Fibroblast of lung (primary cell): ENCODE data around the gene UNKL. TPM values are rescaled to one million over a fixed set of nuclear protein-coding genes. Genes with fewer than 3 reads are reported as not detected.

ENCODE experiments used
- DNase-seq, 2 donors: peaks; one replicate each; pipeline versions ENCODE4 v3.0.0 to v3.0.0-alpha.2; 2010; ENCODE audit warnings: low read depth in 2 of 2
- H2AFZ ChIP-seq: 2 replicates; pipeline ENCODE4 v1.5.1; 2012; ENCODE audit warnings: low read length, control low read depth, inconsistent platforms
- H3K27ac ChIP-seq: 2 replicates; pipeline ENCODE4 v1.5.1; 2011; ENCODE audit warnings: low read length, control low read depth; ENCODE audit not compliant: insufficient read depth
- H3K27me3 ChIP-seq: 2 replicates; pipeline ENCODE4 v1.5.1; 2011; ENCODE audit warnings: mild to moderate bottlenecking, low read length; ENCODE audit not compliant: control insufficient read depth, insufficient read depth
- H3K36me3 ChIP-seq: 2 replicates; pipeline ENCODE4 v1.5.1; 2011; ENCODE audit warnings: low read length; ENCODE audit not compliant: control insufficient read depth, insufficient read depth
- H3K4me1 ChIP-seq: 2 replicates; pipeline ENCODE4 v1.5.1; 2011; ENCODE audit warnings: low read length; ENCODE audit not compliant: control insufficient read depth, insufficient read depth; ENCODE audit errors: extremely low read depth
- H3K4me2 ChIP-seq: 2 replicates; pipeline ENCODE4 v1.5.1; 2011; ENCODE audit warnings: low read length, control low read depth; ENCODE audit not compliant: insufficient read depth; ENCODE audit errors: extremely low read depth
- H3K4me3 ChIP-seq, 4 experiments: fragments of 200-600 bp in 1 of 4; sonication (generic) in 1 of 4; replicated peaks in 1 of 4; 2 replicates each; pipeline ENCODE4 v1.5.1; 2011 to 2016; ENCODE audit warnings: low read length in 4 of 4, low read depth in 3 of 4, mild to moderate bottlenecking in 3 of 4, control low read depth in 2 of 4, inconsistent platforms in 1 of 4, mixed read lengths in 1 of 4; ENCODE audit not compliant: insufficient read depth in 1 of 4; ENCODE audit errors: control extremely low read depth in 1 of 4
- H3K79me2 ChIP-seq: 2 replicates; pipeline ENCODE4 v1.5.1; 2012; ENCODE audit warnings: mild to moderate bottlenecking, low read length, inconsistent platforms; ENCODE audit not compliant: control insufficient read depth, insufficient read depth
- H3K9ac ChIP-seq: 2 replicates; pipeline ENCODE4 v1.5.1; 2011; ENCODE audit warnings: mild to moderate bottlenecking, low read length, control low read depth; ENCODE audit not compliant: insufficient read depth
- H3K9me3 ChIP-seq: 2 replicates; pipeline ENCODE4 v1.5.1; 2012; ENCODE audit warnings: low read depth, low read length; ENCODE audit not compliant: control insufficient read depth, insufficient read depth
- H4K20me1 ChIP-seq: 2 replicates; pipeline ENCODE4 v1.5.1; 2011; ENCODE audit warnings: low read length; ENCODE audit not compliant: control insufficient read depth, insufficient read depth; ENCODE audit errors: extremely low read depth
- CTCF ChIP-seq, 2 donors: IDR thresholded peaks in 1 of 2; conservative IDR thresholded peaks in 1 of 2; 1 replicate in 1 of 2; 2 replicates in 1 of 2; pipeline ENCODE4 v1.5.1; 2011 to 2012; ENCODE audit warnings: low read length in 2 of 2, control low read depth in 1 of 2, inconsistent platforms in 1 of 2, low read depth in 1 of 2, mild to moderate bottlenecking in 1 of 2
- EZH2 ChIP-seq: IDR thresholded peaks from 2 replicates; pipeline ENCODE4 v1.5.1; 2012; ENCODE audit warnings: low read length, control low read depth, mild to moderate bottlenecking; ENCODE audit errors: missing control alignments
- polyA plus RNA-seq, 2 donors: library from polyadenylated mRNA; depleted of rRNA in 1 of 2; stranded (reverse) in 1 of 2; unstranded in 1 of 2; fragments of >200 nt; gene quantifications; 2 replicates each; pipeline ENCODE4 v1.2.1, GENCODE V29; 2011 to 2012; ENCODE audit warnings: missing spikeins in 1 of 2
- total RNA-seq: library from RNA; depleted of rRNA; stranded (reverse); fragments of >200 nt; gene quantifications from 2 replicates; pipeline ENCODE4 v1.2.1, GENCODE V29; 2014

The UNKL gene
- total and polyA plus RNA-seq, 2 donors (not counting 1 experiment from before 2014, with no cell fraction given): 4.3 to 6.3 TPM

DNA sequence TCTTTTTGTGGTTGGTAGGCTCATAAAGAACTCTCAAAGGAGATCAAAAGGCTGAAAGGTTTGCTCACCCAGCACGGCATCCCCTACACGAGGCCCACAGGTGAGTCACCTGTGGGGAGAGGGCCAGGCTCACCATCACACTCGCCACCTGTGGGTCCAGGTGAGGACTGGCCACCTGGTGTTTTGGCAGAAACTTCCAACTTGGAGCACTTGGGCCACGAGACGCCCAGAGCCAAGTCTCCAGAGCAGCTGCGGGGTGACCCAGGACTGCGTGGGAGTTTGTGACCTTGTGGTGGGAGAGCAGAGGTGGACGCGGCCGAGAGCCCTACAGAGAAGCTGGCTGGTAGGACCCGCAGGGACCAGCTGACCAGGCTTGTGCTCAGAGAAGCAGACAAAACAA is 51.7 kb downstream of the UNKL start:
- peaks cover 23% of the 10 kb centered on the region for H3K36me3 ChIP-seq
- no peaks in the 10 kb centered on the region for H3K9me3 ChIP-seq
- no peak overlapping the region for H3K4me2 ChIP-seq
- no peaks in the 10 kb centered on the region for H4K20me1 ChIP-seq
- no peak overlapping the region for H3K9ac ChIP-seq
- DNase-seq: no peak
- H3K27me3 ChIP-seq: no peaks in the 10 kb centered on the region
- H3K27ac ChIP-seq: no peak overlapping the region
- no peak overlapping the region for H3K4me3 ChIP-seq
- no peaks in the 10 kb centered on the region for H3K79me2 ChIP-seq
- no peaks in the 10 kb centered on the region for H3K4me1 ChIP-seq
- H2AFZ ChIP-seq: no peak overlapping the region
- TF ChIP-seq CTCF (conservative IDR thresholded peaks at IDR 0.05 in 1 of 2, IDR thresholded peaks at IDR 0.05 in 1 of 2; ENCODE audit: low read depth in 1 of 2, low read length in 2 of 2) (no peak), EZH2 (no peak)

GRCh38 chr16:1361685-1362360 is 52.7 kb downstream of the UNKL start:
- H3K27me3 ChIP-seq: no peaks in the 10 kb centered on the region
- H3K4me2 ChIP-seq: no peak overlapping the region
- no peak overlapping the region for H2AFZ ChIP-seq
- H3K79me2 ChIP-seq: peaks cover 3% of the 10 kb centered on the region
- H3K27ac ChIP-seq: no peak overlapping the region
- no peaks in the 10 kb centered on the region for H3K4me1 ChIP-seq
- TF ChIP-seq CTCF (conservative IDR thresholded peaks at IDR 0.05 in 1 of 2, IDR thresholded peaks at IDR 0.05 in 1 of 2; ENCODE audit: low read depth in 1 of 2, low read length in 2 of 2): no peak
- TF ChIP-seq EZH2: no peak
- no peak overlapping the region for H3K4me3 ChIP-seq
- no peak overlapping the region for H3K9ac ChIP-seq
- no peak for DNase-seq
- H3K9me3 ChIP-seq: no peaks in the 10 kb centered on the region
- H3K36me3 ChIP-seq: peaks cover 20% of the 10 kb centered on the region
- no peaks in the 10 kb centered on the region for H4K20me1 ChIP-seq

DNA sequence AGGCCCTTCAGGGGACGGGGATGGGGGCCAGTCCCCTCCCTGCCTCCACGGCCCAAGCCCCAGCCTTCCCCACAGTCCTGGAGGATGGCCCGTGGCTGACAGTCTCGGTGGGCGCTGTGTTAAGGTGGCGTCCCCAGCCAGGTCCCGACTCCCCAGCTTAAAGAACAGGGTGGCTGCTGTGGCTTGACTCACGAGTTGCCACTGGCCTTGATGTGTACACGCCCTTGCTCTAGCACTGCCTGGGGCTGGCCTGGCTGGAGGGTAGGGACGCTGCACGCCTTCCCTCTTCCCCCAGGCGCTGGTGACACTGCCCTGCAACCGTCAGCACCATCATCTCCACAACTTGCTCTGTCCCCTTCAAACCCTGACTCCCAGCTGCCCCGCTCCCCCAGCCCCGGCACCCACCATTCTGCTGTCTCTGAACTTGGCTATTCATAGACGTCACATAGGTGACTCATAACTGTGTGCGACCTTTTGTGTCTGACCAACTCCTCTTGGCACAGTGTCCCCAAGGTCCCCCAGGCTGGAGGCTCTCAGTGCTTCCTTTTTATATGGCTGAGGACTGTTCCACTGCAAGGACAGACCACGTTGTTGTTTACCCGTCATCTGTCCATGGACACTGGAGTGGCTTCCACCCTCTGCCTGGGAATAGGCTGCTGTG is 56.5 kb downstream of the UNKL start:
- Histone ChIP-seq H3K27me3 (no peaks in the 10 kb centered on the region), H3K4me1 (no peaks in the 10 kb centered on the region), H3K9ac (no peak overlapping the region), H3K27ac (no peak overlapping the region), H3K4me3 (no peak overlapping the region), H3K9me3 (no peaks in the 10 kb centered on the region), H3K36me3 (peaks cover 8% of the 10 kb centered on the region), H2AFZ (no peak overlapping the region), H3K79me2 (peaks cover 34% of the 10 kb centered on the region), H3K4me2 (no peak overlapping the region), H4K20me1 (no peaks in the 10 kb centered on the region)
- TF ChIP-seq CTCF (conservative IDR thresholded peaks at IDR 0.05 in 1 of 2, IDR thresholded peaks at IDR 0.05 in 1 of 2; ENCODE audit: low read depth in 1 of 2, low read length in 2 of 2): no peak
- no peak for TF ChIP-seq EZH2
- no peak for DNase-seq
